GM19452 (cell line): ENCODE data around the gene AGXT.

Experiments used
- ATAC-seq: cut with Tn5 transposase; IDR thresholded peaks from one replicate; pipeline ENCODE4 v1.9.1; 2021; ENCODE audit not compliant: unreplicated experiment

Gene AGXT

GRCh38 chr2:240913810-240914644 is 45.4 kb downstream of the AGXT start:
- ATAC-seq: no peak

DNA sequence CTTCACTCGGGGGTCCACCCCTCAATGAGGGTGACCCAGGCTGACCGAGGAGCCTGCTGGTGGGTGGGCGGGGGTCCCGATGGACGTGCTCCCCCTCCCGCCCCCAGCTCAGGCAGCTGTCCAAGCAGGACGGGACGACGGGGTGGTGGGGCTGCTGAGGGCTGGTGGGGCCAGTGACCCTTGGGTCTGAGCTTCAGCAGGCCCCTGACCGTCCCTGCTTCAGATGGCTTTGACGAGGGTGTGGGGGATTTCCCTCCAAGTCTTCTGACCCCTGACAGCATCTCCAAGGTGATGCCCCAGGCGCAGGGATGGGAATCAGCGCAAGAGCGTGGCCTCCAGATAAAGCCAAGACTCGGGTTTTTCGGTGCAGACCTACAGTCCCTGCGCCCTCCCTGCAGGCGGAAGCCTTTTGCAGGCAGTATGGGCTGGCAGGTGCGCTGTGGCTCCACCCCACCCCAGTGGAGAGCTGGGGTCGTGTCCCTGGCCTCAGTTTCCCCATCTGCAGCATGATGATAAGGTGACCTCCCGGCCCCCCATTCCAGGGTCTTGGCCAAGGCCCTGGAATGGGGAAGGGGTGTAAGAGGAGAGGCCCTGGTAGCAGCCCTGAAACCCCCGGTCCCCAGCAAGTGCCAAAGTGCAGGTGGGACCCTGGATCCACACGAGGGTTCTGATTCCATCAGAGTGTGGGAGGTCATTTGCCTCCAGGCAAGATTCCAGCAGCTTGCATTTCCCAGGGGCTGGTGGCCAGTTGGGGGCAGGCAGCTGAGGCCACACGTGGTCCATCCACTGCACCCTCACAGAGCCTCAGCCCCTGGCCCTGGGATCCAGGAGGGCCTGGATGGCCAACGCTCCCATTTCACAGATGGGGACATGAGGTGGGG is 46.3 kb downstream of the AGXT start:
- no peak for ATAC-seq

DNA sequence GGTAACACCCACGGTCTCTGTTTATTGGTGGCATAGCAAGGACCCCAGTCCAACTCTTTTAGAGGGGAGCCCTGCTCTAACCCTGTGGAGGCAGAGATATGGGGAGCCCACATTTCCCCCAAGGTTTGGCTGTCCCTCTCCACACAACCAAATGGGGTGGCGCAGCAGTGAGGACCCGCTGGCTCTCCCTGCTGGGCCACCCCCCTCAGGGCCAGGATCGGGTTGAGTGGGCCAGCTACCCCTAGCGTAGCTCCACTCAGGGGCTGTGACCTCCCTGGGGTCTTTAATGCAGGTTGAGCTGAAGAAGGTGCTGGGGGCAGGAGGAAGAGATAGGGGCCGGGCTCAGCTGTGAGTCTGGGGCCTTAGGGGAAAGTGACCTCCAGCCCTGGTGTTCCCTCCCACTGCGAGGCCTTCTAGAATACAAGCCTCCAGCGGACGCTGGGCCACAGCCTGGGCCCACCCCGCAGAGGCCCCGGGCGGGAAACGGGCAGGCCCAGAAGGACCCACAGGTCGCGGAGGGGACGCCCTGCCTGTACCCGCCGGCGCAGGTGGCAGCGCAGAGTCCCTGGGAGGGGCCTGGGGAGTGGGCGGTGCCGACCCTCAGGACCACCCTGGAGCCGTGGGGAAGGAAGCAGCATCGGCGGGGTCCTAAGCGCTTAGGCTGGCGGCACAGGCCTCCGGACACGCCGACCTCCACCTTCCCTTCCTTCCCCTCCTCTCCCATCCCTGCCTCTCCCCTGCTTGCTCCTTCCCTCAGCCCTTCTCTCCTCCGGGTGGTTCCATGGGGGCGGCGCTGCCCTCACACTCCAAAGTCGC is 47.1 kb downstream of the AGXT start:
- no peak for ATAC-seq

GRCh38 chr2:240916571-240917008 is 48.0 kb downstream of the AGXT start:
- ATAC-seq: no peak

GRCh38 chr2:240917009-240917683 is 48.5 kb downstream of the AGXT start:
- no peak for ATAC-seq

DNA sequence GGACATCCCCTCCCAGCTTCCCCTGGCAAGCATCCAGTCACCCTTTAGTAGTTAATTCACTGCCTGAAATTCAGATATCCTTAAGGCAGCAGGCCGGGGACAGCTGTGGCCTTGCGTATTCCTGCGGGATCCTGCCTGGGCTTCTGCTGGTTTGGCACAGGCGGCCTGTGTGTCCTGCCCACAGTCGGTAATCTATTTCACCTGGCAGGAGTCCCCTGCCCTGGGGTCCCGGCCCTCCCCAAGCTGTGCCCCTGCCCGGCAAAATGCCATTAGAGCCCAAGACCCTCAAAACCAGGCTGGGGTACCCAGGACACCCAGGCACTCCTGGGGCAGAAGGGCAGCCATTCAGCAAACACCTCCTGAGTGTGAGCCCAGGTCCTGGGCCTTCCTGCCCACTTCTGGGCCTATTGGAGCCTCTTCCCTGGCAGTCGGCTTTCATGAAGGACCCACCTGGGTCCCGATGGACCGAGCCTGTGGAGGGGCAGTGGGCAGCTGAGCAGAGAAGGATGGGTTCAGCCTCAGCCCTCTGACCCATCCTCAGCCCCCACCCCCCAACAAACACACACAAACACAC is 49.1 kb downstream of the AGXT start:
- no peak for ATAC-seq

GRCh38 chr2:240918258-240919091 is 49.9 kb downstream of the AGXT start:
- no peak for ATAC-seq

DNA sequence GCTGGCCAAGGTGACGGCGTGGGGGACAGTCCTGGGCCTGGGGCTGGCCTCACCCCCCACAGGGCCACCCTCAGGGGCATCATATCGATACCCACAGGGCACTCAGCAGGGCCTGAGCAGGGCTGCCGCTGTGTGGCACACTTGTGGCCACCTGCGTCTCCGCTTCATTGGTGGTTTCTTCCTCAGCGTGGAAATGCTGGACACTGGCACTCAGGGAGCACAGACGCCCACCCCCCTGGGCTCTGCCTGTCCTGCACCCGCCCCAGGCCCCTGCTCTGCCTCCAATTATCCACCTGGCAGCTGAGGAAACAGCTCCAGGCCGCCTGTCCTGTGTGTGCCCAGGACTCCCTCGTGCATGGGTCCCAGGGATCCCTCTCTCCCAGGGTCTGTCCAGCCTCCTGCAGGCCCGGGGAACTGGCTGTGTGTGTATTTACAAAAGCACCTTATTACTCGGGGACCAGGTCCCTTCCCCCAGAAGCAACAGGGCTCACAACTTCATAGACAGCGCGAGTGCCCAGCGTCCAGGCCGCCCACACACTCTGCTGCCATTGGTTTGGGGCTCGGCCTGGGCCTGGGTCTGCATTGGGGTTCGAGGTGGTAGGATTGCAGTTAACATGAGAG is 50.6 kb downstream of the AGXT start:
- no peak for ATAC-seq

- ATAC-seq: no peak
Measured at GRCh38 chr2:240919786-240920782, 51.5 kb downstream of the AGXT start.

DNA sequence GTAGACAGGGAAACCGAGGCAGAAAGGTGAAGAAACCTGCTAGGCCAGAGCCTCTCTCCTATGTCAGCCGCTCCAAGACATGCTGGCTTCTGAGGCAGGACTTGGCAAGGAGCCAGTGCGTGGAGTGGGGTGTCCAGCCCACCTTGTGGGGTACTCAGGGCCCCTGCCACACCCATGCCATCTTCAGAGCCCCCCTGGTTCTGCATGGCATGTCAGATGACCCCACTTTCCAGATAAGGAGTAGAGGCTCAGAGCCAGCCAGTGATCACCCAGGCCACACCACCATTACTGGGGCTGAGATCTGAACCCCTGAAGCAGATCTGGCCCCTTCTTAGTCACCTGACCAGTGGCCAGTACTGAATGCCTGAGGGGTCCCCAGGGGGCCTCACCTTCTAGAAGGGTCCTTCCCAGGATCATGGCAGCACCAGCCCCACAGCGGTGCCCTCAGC is 52.2 kb downstream of the AGXT start:
- ATAC-seq: no peak

GRCh38 chr2:240921311-240921994 is 52.8 kb downstream of the AGXT start:
- ATAC-seq: no peak

DNA sequence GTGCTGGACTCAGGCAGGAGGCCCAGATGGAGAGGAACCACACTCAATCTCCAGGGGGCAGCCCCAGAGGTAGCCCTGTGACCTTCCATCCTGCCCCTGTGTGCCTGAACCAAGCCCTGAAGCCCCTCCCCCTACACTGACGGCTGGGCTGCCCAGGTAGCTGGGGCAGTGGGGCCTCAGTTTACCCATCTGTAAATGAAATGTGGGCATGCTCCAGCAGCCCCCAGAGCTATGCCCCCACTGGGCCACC is 53.3 kb downstream of the AGXT start:
- no peak for ATAC-seq

GRCh38 chr2:240922245-240922981 is 53.8 kb downstream of the AGXT start:
- ATAC-seq: no peak

- no peak for ATAC-seq
Measured at GRCh38 chr2:240922982-240923537, 54.4 kb downstream of the AGXT start.

DNA sequence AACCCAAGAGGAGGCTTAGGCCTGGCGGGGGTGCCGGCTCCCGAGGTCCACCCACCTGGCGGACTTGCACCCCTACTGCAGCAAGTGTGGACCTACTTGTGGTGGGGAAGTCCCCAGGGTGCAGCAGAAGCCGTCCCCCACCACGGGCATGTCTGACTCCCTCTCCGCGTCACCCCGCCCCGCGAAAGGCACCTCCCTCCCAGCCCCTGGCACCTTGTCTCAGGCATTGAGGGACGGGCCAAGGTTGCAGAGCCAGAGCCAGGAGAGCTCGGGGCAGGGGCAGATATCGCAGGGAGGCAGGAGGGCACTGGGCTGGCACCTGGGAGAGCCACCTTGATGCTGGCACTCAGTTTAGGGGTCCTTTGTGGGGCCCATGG is 56.6 kb downstream of the AGXT start:
- ATAC-seq: no peak
